Amygdala (tissue), 56 donors: Measurements from ENCODE around the gene HINT2.

Experiments
- DNase-seq, 56 donors: peaks; one replicate each; lab custom pipeline; 2025; lab: John Stamatoyannopoulos, UW

The HINT2 gene

DNA sequence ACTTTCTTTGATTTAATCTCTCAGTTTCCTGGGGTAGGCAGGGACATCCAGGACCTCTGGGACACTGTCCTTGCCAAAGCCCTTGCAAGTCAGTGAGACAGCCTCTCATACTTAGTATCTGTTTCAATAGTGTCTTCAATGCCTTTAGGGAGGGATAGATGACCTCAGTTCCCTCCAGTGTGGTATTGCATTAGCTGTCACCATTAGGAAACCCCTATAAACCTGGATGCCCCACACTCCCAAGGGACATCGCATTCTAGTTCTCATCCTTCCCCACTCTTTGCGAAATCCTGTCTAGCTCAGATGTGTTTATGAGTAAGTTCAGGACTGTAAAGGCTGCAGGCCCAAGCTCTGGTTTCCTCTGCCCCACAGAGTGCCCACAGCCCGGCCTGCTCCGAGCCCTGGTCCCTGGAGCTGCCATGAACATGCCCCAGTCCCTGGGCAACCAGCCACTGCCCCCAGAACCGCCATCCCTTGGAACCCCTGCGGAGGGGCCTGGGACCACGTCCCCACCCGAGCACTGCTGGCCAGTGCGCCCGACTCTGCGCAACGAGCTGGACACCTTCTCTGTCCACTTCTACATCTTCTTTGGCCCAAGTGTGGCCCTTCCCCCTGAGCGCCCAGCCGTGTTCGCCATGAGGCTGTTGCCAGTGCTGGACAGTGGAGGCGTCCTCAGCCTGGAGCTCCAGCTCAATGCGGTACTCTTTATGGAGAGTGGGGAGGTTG lies 27.3 kb upstream of the HINT2 start:
- no peak for DNase-seq

DNA sequence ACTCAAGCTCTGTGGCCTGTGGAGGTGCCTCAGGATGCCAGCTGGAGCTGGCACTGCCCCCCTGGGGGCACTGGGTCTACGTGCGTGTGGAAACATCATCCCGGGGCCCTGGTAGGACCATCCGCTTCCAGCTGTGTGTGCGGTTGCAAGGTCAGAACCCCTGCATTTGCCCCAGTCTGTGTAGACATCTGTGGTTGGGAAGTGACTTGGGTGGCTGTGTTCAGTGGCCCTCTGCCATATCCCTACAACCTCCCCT lies 26.7 kb upstream of the HINT2 start:
- no peak for DNase-seq

DNA sequence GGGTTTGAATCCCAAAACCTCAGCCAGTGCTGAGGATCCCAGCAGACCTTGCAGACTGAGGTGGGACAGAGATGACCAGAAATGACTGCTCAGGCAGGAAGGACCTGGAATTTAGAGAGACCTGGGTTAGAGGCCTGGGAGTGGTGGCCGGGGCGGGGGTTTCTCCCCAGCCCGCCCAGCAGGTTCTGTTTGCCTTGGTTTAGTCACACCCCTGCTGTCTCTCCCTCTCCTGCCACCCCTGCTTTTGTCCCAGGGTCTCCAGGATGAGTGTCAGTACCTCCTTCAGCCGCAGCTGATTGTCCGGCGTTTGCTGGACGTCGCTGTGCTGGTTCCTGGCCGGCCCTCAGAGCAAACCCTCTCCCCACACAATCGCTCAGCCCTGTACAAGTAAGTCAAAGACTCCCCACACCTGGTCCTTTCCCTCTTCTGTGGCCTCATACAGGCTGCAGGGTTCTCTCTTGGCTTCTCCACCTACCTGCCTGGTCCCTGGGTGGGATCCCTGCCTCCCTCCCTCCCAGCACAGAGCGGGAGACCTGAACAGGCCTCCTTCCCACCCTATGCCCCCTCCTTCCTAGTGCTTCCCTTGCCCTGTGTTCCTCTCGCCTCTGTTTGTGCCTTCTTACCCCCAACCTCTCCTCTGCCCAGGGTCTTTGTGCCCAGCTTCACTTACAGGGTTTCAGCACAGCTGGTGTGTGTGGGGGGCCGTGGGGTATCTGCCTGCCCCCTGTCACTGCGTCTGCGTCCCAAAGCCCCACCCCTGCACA lies 26.2 kb upstream of the HINT2 start:
- no peak for DNase-seq

DNA sequence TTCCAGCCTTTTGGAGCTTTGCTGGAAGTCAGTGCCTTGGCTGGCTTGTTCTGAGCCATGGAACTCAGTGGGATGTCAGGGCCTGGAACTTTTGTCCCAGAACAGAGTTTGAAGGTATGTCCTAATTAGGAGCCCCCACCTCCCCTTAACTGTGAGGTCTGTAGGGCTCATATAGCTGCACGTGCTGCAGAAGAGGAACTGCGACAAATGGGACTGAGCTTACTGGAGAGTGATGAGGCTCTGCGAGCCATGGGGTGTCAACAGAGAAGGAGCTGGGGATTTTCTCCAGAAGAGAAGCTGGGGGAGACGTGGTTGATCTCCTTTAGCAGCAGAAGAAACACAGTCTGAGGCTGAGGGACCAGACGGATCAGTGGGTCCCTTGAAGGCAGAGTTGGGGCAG lies 25.1 kb upstream of the HINT2 start:
- DNase-seq, result no peak

DNA sequence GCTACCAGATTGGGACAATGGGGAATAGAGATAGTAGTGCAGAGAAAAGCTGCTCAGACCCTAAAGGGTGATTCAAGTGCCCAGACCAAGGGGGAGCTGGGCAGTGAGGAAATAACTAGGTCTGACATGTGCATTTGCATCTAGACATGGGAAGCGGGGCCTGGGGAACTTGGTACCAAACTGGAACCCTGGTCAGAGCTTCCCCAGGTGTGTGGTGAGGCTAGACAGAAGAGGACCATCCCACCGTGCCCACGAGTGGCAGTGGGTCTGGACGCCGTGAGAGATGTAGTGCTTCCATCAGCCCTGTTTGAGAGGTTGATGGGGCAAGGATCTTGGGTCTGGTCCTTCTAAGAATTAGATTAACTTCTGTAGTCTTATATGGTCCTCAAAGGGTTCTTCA lies 21.8 kb upstream of the HINT2 start:
- no peak for DNase-seq

DNA sequence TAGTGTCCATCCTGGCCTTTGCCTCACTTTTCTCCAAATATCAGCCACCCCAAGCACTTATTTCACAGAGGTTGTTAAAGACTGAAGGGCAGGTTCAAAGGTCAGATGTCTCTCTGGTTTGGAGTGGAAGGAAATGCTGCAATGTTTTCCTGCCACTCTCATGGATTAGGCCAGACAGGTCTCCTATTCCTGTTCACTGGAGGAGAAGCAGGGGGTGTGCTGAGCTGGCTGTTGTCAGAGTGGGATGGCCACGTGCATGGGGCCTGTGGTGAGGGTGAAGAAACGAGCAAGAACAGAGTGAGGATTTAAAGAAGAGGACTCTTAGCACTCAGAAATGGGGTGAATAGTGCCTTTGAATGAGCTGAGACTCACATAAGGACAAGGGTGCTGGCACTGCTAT lies 20.9 kb upstream of the HINT2 start:
- DNase-seq, result no peak

DNA sequence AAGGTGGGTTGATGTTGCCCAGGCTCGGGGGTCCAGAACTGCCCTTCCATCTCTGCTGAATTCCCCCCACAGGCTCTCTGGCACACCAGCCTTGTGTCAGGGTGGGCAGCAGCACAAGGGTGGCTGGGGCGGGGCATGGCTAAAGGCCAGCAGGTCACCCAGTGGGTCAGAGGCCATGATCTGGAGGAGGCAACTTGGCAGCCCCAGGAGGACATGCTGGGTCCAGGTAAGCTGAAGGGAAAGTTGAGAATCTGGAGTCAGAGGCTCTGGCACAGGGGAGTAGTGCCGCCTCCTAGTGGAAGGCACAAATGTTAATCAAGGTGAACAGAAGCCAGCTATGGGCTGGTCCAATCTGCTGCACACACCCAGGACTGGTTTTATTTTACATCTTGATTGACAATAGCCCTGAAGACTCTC lies 20.4 kb upstream of the HINT2 start:
- no peak for DNase-seq

DNA sequence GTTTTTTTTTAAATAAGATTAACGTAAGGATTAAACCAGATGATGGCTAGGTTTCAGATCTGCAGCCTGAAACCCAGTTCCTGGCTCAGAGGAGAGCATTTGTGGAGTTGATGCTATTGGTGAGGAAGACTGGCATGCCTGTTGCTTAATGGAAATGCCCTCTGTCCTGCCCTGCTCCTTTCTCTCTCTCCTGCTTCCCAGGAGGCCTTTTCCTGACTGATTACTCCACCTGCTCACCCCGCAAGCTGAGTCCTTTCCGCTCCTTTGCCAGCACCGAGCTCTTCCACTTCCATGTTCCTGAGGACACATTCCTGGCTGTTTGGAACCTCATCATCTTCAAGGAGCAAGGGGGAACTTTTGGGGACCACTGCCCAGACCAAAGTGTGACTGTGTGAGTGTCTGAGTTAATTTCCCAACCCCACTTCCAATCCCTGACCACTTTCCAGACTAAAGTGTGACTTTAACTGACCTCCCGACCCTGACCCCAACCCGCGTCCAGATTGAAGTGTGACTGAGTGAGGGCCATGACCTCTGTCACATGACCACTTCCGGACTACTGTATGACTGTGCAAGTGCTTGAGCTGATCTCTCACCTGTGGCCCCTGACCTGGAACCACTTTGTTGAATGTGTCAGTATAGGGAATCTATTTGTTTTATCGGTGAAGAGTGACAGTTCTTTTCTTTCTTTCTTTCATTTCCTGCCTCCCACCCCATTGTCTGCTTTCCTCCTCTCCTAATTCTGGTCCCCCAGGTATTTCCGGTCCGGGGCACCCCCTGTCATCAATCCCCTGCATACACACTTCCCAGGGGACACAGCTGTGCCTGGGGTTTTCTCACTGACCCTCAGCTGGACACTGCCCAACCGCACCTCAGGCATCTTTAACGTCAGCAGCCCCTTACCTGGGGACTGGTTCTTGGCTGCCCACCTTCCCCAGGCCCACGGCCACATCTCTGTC lies 19.7 kb upstream of the HINT2 start:
- DNase-seq, result no peak

DNA sequence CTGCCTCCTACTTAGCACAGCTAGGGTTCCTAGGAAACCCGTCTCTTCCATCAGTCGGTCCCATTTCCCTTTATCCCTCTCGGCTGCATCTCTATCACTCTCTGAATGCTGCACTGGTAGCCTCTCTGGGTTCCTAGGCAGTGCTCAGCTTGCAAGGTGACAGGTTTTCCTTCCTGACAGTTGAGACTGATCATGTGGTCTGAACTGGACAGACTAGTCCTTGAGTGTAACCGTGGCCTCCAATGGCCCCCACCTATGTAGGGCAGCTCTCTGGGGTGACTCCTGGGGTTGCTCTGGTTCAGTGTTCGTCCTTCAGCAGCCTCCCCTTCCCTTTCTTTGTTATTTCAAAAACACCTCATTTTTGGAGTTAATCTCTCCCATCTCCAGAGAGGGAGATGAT lies 18.0 kb upstream of the HINT2 start:
- no peak for DNase-seq

DNA sequence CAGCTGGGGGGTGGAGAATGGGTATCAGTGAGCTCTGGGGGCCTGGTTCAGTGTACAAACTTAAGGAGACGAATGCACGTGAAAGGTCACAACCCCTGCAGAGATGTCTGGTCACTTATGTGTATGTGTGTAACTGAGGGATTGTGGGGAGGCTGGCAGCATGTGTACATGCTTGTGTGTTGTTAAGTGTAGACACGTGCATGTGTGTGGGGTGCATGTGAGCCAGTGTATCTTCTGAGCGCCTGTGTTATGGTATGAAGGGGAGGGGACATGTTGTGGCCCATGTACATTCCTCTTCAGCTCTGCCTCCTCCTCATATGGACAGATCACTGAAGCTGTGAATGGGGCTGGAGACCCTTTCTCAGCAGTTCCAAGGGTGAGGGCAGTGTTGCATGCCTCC lies 16.2 kb upstream of the HINT2 start:
- DNase-seq, result no peak

DNA sequence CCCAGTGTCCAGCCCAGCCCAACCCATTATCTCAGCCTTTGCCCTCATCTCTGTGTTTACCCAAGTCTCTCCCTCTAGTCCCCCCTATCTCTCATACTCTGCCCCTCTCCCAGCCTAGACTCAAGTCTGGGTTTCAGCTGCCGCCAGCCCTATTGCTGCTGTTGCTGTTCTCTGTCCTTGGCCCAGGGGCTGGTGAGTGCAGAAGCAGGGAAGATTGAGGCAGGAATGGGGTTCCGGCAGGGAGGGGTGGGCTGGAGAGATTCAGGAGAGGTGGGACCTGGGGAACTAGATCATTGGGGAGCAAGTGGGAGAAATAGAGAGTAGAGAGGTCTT lies 14.9 kb upstream of the HINT2 start:
- DNase-seq, result no peak

DNA sequence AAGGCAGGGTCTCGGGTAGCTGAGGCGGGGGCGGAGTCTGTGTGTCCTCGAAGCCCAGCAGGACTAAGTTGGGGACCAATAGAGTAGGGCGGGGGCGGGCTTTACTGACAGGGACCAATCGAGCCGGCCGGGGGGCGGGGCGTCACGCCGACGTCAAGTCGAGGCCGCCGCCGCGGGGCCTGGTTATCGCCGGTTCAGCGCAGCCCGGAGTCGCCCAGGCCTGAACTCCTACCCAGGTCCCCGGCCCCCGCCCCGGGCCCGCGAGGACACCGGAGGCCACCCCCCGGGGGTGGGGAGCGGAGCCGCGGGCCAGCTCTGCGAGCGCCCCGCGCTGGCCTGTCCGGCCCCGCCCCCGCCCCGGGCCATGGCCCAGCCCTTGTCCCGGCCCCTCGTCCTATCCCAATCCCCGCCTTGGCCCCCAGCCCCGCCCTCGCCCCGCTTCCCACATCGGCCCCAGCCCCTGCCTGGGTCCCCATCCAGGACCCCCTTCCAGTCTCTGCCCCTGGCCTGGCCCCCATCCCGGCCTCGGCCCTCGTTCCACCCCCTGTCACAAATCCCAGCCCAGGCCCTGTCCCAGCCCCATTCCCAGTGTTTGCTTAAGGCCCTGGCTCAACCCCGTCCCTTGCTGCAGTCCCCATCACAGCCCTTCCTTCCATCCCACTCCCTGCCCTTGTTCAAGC lies 14.4 kb upstream of the HINT2 start, which contains the start of gene TMEM8B:
TMEM8B (plus strand) TSS at position 145 of the 680 bp plus-strand sequence; CDS start at position 365, 220 bp downstream.
- DNase-seq, result peak; percentile 22 to 98 (median 90)

DNA sequence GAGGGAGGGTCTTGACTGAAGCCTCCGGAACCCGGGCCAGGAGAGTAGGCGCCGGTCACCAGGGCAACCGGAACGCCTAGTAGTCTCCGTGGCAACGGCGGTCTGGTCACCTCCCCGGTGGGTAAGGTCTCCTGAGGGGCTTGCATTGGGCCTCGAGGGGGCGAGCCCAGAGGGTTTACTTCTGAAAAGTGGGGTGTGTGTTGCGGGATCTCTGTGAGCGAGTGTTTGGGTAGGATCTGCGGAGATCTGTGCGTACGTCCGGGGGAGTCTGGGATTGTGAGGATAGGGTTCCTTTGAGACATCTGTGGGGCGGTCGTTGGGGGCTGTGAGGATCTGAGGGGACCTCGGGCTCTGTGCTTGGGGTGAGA lies 13.9 kb upstream of the HINT2 start, which contains the start of gene FAM221B:
FAM221B (minus strand) TSS at position 17 of the 368 bp plus-strand sequence. CDS start 2,571 bp downstream, outside the sequence.
- peak in 5 of 56 donors; percentile 27 to 63 (median 48) for DNase-seq

DNA sequence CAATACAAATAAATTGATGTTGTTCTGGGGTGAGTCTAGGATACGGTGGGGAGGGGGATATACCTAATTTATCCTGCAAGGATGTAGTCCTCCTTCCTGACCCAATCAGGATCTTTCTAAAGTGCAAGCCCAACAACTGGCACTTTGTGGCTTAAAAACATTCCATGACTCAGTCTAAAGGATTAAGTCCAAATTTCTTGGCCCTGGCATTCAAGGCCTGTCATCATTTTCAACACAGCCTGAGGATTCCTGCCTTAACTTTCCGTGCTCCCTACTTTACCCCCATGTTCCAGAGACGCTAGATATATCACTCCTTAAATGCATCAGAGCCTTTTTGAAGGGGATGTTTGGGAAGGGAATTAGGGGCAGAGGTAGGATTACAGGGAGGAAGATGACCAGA lies 12.6 kb upstream of the HINT2 start:
- DNase-seq, result no peak

DNA sequence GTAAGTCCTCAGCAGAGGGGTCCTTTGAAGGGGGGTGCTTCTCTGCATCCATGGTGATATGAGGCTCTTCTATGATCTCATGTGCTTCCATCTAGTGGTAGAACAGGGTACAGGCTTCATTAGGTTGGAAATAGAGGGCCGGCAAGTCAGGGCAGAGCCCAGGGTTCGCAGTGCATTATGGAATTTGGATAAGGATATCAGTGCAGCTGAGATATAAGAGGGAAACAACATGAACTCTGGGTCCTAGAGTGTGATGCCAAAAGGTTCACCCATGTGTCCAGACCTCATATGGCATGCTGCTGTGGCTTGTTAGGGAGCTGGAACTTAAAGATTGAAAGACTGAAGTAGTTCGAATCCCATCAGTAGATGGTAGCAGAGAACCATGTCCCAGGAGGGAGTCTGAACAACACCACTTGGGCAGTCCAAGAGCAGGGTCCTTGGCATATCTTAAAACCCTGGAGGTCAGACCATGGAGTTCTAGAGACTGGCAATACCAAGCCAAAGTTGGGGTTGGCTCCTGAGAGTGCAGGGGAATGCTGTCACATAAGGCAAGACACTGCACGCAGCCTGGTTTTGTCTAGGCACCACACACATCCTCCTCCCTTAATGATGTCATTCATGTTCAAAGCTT lies 11.3 kb upstream of the HINT2 start:
- peak in 11 of 56 donors; percentile 3 to 51 (median 12) for DNase-seq

DNA sequence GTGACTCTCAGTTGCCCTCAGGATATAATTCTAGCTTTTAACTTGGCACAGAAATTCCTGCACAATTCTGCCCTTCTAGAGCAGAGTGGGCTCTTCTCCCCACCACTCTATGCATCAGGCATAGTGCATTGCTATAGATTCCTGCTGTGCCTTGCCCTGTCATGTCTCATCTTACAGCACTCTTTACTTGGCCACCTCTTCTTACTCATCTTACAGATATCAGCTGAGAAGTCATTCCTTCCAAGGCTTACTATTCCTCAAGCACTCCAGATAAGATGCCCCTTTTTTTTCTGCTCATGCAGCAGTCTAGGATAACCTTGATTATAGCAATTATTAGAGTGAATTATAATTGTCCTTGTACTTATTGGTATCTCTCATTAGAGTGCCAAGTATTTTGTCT lies 8.1 kb upstream of the HINT2 start:
- DNase-seq, result no peak

DNA sequence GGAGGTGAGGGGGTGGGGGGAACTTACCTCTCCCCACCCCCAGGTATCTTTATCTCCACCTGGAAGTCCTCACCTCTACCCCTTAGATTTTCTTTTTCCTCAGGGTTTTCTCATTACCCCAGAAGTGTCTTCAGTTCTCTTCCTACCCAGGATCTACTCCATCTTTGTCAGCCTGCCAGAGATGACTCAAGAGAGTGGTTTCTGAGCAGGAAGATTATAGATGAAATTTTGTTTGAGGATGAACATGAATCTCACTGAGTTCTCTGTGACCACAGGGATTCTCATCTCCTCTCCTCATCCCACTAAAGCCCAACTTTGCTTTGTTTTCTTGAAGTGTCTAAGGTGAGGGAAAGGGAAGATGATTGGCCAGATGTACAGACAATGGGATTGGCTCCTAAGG lies 5.2 kb upstream of the HINT2 start:
- DNase-seq, result no peak

DNA sequence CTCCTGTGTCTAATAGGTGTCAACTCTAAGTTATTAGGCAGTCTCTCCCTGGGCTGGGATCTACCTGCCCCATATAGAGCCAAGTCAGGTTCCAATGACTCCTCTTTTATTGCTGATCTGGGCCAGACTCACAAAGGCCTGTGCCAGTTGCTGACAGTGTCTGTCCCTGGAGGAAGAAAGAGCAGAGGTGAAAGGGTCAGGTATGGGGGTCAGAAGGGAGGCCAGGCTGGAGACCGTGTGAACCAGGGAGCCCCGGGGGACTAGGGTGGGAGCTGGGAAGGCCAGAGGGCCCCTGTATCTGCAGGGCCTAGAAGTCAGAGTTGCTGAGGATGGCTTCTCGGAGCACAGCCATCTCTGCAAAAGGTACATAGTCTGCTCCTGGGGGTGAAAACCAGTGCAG lies 3.5 kb upstream of the HINT2 start:
- DNase-seq, result no peak

DNA sequence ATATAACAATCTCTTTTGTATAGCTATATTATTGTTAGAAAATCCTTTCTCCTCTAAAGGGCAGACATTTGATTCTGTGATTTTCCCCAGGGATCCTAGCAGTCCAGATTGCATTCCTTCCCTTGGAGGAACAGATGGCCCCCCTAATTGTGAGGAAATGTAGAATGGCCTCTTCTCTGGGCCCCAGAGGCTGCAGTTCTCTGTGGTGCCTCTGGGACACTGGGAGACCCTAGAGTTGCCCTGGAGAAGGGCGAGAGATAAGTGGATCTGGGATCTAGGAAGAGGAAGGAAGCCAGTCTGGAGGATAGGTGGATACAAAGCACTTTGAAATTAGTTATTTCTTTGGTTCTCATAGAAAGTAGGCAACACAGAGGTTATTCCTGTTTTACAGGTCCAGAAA lies 1.9 kb upstream of the HINT2 start:
- no peak for DNase-seq
